ENCODE data around the gene CIPC. TPM values are rescaled to one million over a fixed set of nuclear protein-coding genes. Genes with fewer than 3 reads are reported as not detected.

Gene CIPC
- total RNA-seq, 6 experiments from 2014 or later: 10.4 to 18.7 (median 12.7) TPM

GRCh38 chr14:77105145-77105939, 7.3 kb downstream of the CIPC start:
- H3K4me1 ChIP-seq: peaks cover 0 to 7% (median 2%) of the 10 kb centered on the region in 4 donors
- ATAC-seq (no peak), DNase-seq (no peak)
- intact Hi-C loops (cut with DNase I): no loop called here
- H3K36me3 ChIP-seq: peaks cover 0 to 27% (median 7%) of the 10 kb centered on the region in 4 donors
- H3K27ac ChIP-seq: no peak overlapping the region
- no peaks in the 10 kb centered on the region for H3K27me3 ChIP-seq
- no peak overlapping the region for H3K4me3 ChIP-seq
- TF ChIP-seq CTCF (IDR thresholded peaks at IDR 0.05) (no peak), POLR2A (IDR thresholded peaks at IDR 0.05) (no peak)
- 80% methylated on average over 5 of the region's 6 CpGs for WGBS (ENCODE audit: insufficient coverage, low coverage, low lambda C conversion rate, missing lambda C conversion rate)
- H3K9me3 ChIP-seq: no peaks in the 10 kb centered on the region

GRCh38 chr14:77106666-77107065, 8.6 kb downstream of the CIPC start:
- DNase-seq (no peak), ATAC-seq (no peak)
- Histone ChIP-seq H3K27me3 (no peaks in the 10 kb centered on the region), H3K9me3 (no peaks in the 10 kb centered on the region), H3K27ac (no peak overlapping the region), H3K36me3 (peaks cover 0 to 40% (median 14%) of the 10 kb centered on the region in 4 donors), H3K4me3 (no peak overlapping the region), H3K4me1 (peaks cover 0 to 7% (median 2%) of the 10 kb centered on the region in 4 donors)
- WGBS (ENCODE audit: insufficient coverage, low coverage, low lambda C conversion rate, missing lambda C conversion rate): 80% methylated on average over 3 of the region's 3 CpGs
- no peak for TF ChIP-seq CTCF (IDR thresholded peaks at IDR 0.05)
- TF ChIP-seq POLR2A (IDR thresholded peaks at IDR 0.05): no peak
- intact Hi-C loops (cut with DNase I): no loop called here

- no peak for ATAC-seq
- H3K4me1 ChIP-seq: peaks cover 0 to 7% (median 2%) of the 10 kb centered on the region in 4 donors
- H3K27ac ChIP-seq: no peak overlapping the region
- no peak overlapping the region for H3K4me3 ChIP-seq
- peaks cover 0 to 46% (median 17%) of the 10 kb centered on the region in 4 donors for H3K36me3 ChIP-seq
- H3K9me3 ChIP-seq: no peaks in the 10 kb centered on the region
- no peak for TF ChIP-seq CTCF (IDR thresholded peaks at IDR 0.05)
- TF ChIP-seq POLR2A (IDR thresholded peaks at IDR 0.05): no peak
- WGBS (ENCODE audit: insufficient coverage, low coverage, low lambda C conversion rate, missing lambda C conversion rate): 56% methylated on average over 2 of the region's 2 CpGs
- intact Hi-C loops (cut with DNase I): no loop called here
- H3K27me3 ChIP-seq: no peaks in the 10 kb centered on the region
- DNase-seq: no peak
Measured at GRCh38 chr14:77107228-77107627, 9.2 kb downstream of the CIPC start.

- TF ChIP-seq POLR2A (IDR thresholded peaks at IDR 0.05) (no peak), CTCF (IDR thresholded peaks at IDR 0.05) (no peak)
- H3K36me3 ChIP-seq: peaks cover 0 to 52% (median 21%) of the 10 kb centered on the region in 4 donors
- H3K27me3 ChIP-seq: no peaks in the 10 kb centered on the region
- 82% methylated on average over 2 of the region's 2 CpGs for WGBS (ENCODE audit: insufficient coverage, low coverage, low lambda C conversion rate, missing lambda C conversion rate)
- ATAC-seq: no peak
- intact Hi-C loops (cut with DNase I): no loop called here
- H3K27ac ChIP-seq: no peak overlapping the region
- H3K4me3 ChIP-seq: no peak overlapping the region
- no peak for DNase-seq
- H3K9me3 ChIP-seq: no peaks in the 10 kb centered on the region
- H3K4me1 ChIP-seq: peaks cover 0 to 5% (median 2%) of the 10 kb centered on the region in 4 donors
Measured at GRCh38 chr14:77108753-77109152, 10.7 kb downstream of the CIPC start.
